ENCODE measurements around the gene FCN2. TPM values are rescaled to one million over a fixed set of nuclear protein-coding genes. Genes with fewer than 3 reads are reported as not detected.

Gene FCN2
- total RNA-seq, 1 donor from 2014 or later: not detected

DNA sequence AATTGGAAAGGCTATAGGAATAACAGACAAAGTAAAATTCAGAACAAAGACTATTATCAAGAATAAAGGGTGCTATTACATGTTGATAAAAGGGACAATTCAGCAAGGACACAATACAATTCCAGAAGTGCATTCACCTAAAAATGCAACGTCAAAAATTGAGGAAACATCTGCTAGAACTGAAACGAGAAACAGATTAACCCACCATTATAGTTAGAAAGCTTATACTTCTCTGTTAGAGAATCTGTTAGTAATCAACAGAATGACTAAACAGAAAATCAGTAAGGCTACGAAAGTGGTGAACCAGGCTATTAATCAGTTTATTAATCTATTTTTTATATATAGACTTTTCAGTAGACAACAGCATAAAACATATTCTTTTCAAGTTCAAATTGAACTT lies 22.3 kb downstream of the FCN2 start:
- Histone ChIP-seq H3K9me3 (peaks cover 0 to 5% of the 10 kb centered on the region in 2 donors), H3K36me3 (no peaks in the 10 kb centered on the region), H3K4me3 (no peak overlapping the region), H3K27ac (no peak overlapping the region), H3K4me1 (no peaks in the 10 kb centered on the region), H3K27me3 (no peaks in the 10 kb centered on the region)
- no peak for DNase-seq (ENCODE audit: low spot score in 2 of 2)
- intact Hi-C loops (cut with DNase I): no loop called here
- TF ChIP-seq, protein P1, sequence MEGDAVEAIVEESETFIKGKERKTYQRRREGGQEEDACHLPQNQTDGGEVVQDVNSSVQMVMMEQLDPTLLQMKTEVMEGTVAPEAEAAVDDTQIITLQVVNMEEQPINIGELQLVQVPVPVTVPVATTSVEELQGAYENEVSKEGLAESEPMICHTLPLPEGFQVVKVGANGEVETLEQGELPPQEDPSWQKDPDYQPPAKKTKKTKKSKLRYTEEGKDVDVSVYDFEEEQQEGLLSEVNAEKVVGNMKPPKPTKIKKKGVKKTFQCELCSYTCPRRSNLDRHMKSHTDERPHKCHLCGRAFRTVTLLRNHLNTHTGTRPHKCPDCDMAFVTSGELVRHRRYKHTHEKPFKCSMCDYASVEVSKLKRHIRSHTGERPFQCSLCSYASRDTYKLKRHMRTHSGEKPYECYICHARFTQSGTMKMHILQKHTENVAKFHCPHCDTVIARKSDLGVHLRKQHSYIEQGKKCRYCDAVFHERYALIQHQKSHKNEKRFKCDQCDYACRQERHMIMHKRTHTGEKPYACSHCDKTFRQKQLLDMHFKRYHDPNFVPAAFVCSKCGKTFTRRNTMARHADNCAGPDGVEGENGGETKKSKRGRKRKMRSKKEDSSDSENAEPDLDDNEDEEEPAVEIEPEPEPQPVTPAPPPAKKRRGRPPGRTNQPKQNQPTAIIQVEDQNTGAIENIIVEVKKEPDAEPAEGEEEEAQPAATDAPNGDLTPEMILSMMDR (IDR thresholded peaks at IDR 0.05): no peak

GRCh38 chr9:134908524-134909309 lies 28.1 kb downstream of the FCN2 start:
- no peaks in the 10 kb centered on the region for H3K9me3 ChIP-seq
- intact Hi-C loops (cut with DNase I): no loop called here
- no peaks in the 10 kb centered on the region for H3K27me3 ChIP-seq
- TF ChIP-seq, protein P1 (IDR thresholded peaks at IDR 0.05): no peak
- no peaks in the 10 kb centered on the region for H3K36me3 ChIP-seq
- no peak overlapping the region for H3K4me3 ChIP-seq
- DNase-seq (ENCODE audit: low spot score in 2 of 2): peak in 1 of 2 donors; percentile 47
- no peak overlapping the region for H3K27ac ChIP-seq
- H3K4me1 ChIP-seq: no peaks in the 10 kb centered on the region

GRCh38 chr9:134909511-134910481 lies 29.2 kb downstream of the FCN2 start:
- TF ChIP-seq, protein P1 (IDR thresholded peaks at IDR 0.05): no peak
- no peaks in the 10 kb centered on the region for H3K36me3 ChIP-seq
- H3K9me3 ChIP-seq: no peaks in the 10 kb centered on the region
- H3K4me3 ChIP-seq: no peak overlapping the region
- peak in 1 of 2 donors; percentile 46 for DNase-seq (ENCODE audit: low spot score in 2 of 2)
- no peaks in the 10 kb centered on the region for H3K27me3 ChIP-seq
- H3K4me1 ChIP-seq: no peaks in the 10 kb centered on the region
- no peak overlapping the region for H3K27ac ChIP-seq
- intact Hi-C loops (cut with DNase I): no loop called here

DNA sequence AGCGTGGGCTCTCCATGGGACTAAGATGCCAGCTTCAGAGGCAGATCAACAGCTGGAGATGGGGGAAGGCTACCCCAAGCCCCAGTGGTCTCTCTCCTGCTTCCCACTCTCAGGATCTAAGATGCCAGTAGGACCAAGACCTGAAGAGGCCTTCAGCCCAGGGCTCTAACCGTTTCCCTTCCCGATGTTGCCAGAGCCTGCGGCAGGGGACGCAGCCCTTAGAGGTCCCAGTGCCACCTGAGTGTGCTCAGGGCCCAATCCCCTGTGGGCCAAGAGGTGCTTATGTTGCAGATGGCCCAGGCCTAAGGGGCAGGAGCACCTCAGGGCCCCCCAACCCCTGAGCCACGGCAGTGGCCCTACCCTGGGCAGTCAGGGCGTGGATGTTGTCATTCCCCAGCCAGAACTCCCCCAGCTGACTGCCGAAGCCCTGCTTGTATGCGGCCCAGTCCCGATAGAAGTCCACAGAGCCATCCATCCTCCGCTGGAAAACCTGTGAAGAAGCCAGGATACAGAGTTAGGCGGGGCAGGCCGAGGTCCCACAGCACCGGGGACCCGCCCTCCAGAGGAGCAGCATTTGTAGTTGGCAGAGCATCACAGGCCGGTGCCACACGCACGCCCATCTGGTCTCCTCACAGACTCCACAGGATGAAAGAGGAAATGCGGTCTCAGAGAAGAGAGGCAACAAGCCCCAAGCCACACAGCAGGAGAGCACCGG lies 31.7 kb downstream of the FCN2 start:
- intact Hi-C loops (cut with DNase I): no loop called here
- TF ChIP-seq, protein P1 (IDR thresholded peaks at IDR 0.05): no peak
- no peak overlapping the region for H3K4me3 ChIP-seq
- no peaks in the 10 kb centered on the region for H3K27me3 ChIP-seq
- H3K36me3 ChIP-seq: no peaks in the 10 kb centered on the region
- peak in 1 of 2 donors; percentile 46 for DNase-seq (ENCODE audit: low spot score in 2 of 2)
- H3K27ac ChIP-seq: no peak overlapping the region
- no peaks in the 10 kb centered on the region for H3K9me3 ChIP-seq
- no peaks in the 10 kb centered on the region for H3K4me1 ChIP-seq

- TF ChIP-seq, protein P1 (IDR thresholded peaks at IDR 0.05): no peak
- H3K36me3 ChIP-seq: no peaks in the 10 kb centered on the region
- H3K4me1 ChIP-seq: no peaks in the 10 kb centered on the region
- intact Hi-C loops (cut with DNase I): no loop called here
- H3K27ac ChIP-seq: no peak overlapping the region
- no peaks in the 10 kb centered on the region for H3K27me3 ChIP-seq
- no peak overlapping the region for H3K4me3 ChIP-seq
- peak in 1 of 2 donors; percentile 31 for DNase-seq (ENCODE audit: low spot score in 2 of 2)
- no peaks in the 10 kb centered on the region for H3K9me3 ChIP-seq
These were observed 32.6 kb downstream of the FCN2 start for GRCh38 chr9:134913041-134913712.
